ENCODE measurements around the gene SAMM50. TPM values are rescaled to one million over a fixed set of nuclear protein-coding genes. Genes with fewer than 3 reads are reported as not detected.

Gene SAMM50
- total and polyA plus RNA-seq, 12 donors = 15.3 to 90.6 (median 72.6) TPM

- no peaks in the 10 kb centered on the region for H3K36me3 ChIP-seq
- intact Hi-C loops (cut with DNase I) = no loop called here
- H3K4me1 ChIP-seq = no peaks in the 10 kb centered on the region
- no peak for TF ChIP-seq CTCF (IDR thresholded peaks at IDR 0.05)
- ATAC-seq = no peak
- peaks cover 0 to 13% (median 0%) of the 10 kb centered on the region in 11 donors for H3K9me3 ChIP-seq
- no peak overlapping the region for H3K4me3 ChIP-seq
- no peak for DNase-seq
- peaks cover 0 to 5% (median 0%) of the 10 kb centered on the region in 7 donors for H3K27me3 ChIP-seq
- WGBS, 2 donors = 70 to 73% methylated on average over 7 of the region's 7 CpGs
- H3K27ac ChIP-seq = no peak overlapping the region
These were observed 8.9 kb upstream of the SAMM50 start for GRCh38 chr22:43946384-43946667.

- peaks cover 0 to 13% (median 3%) of the 10 kb centered on the region in 7 donors for H3K27me3 ChIP-seq
- WGBS, 2 donors = 74 to 85% methylated on average over 12 of the region's 12 CpGs
- intact Hi-C loops (cut with DNase I) = no loop called here
- peaks cover 0 to under 1% (median 0%) of the 10 kb centered on the region in 9 donors for H3K4me1 ChIP-seq
- no peaks in the 10 kb centered on the region for H3K36me3 ChIP-seq
- ATAC-seq (no peak), DNase-seq (no peak)
- no peak overlapping the region for H3K27ac ChIP-seq
- no peak overlapping the region for H3K4me3 ChIP-seq
- TF ChIP-seq CTCF (IDR thresholded peaks at IDR 0.05) = no peak
- H3K9me3 ChIP-seq = no peaks in the 10 kb centered on the region
These were observed 6.3 kb upstream of the SAMM50 start for GRCh38 chr22:43948836-43949406.

DNA sequence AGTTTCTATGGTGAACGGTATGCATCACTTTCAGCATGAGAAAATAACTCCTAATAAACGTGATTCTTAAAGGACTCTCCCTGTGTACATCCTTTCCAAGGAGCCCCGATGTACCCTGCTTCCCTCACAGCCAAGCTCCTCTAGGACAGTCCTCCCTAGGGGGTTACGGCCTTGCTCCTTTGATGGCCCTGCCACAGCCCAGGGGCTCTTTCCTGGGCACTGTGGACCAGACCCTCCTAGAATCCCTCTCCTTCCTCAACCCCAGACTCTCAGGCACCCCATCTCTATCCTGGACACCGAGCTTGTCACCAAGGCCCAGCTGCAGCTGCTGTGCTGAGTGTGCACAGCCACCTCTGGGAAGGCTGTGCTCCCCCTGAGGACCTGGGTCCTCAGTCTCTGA lies 3.9 kb upstream of the SAMM50 start:
- Histone ChIP-seq H3K36me3 (no peaks in the 10 kb centered on the region), H3K4me1 (peaks cover 2 to 19% (median 15%) of the 10 kb centered on the region in 9 donors), H3K9me3 (no peaks in the 10 kb centered on the region), H3K27ac (no peak overlapping the region), H3K27me3 (peaks cover 0 to 13% (median 0%) of the 10 kb centered on the region in 7 donors), H3K4me3 (no peak overlapping the region)
- WGBS, 2 donors = 79 to 82% methylated on average over 5 of the region's 5 CpGs
- no peak for ATAC-seq
- no peak for DNase-seq
- intact Hi-C loops (cut with DNase I) = loop anchor here in 1 of 10 donors (10.0 kb wide), 1 partner anchor 137 kb away; the partner anchor contains the start of gene EFCAB6
- no peak for TF ChIP-seq CTCF (IDR thresholded peaks at IDR 0.05)

- WGBS, 2 donors = 47 to 68% methylated on average over 7 of the region's 7 CpGs
- no peak for ATAC-seq
These were observed 3.3 kb upstream of the SAMM50 start for GRCh38 chr22:43951966-43952365.

More at GRCh38 chr22:43951966-43952365, 3.3 kb upstream of the SAMM50 start:
- Histone ChIP-seq H3K4me1 (peaks cover 7 to 25% (median 20%) of the 10 kb centered on the region in 9 donors), H3K27me3 (peaks cover 0 to 10% (median 0%) of the 10 kb centered on the region in 7 donors), H3K36me3 (no peaks in the 10 kb centered on the region), H3K27ac (no peak overlapping the region), H3K9me3 (no peaks in the 10 kb centered on the region), H3K4me3 (no peak overlapping the region)
- intact Hi-C loops (cut with DNase I) = loop anchor here in 1 of 10 donors (10.0 kb wide), 1 partner anchor 137 kb away; the partner anchor contains the start of gene EFCAB6
- no peak for DNase-seq
- no peak for TF ChIP-seq CTCF (IDR thresholded peaks at IDR 0.05)
